ENCODE results near the gene AZIN2.

AZIN2 gene

DNA sequence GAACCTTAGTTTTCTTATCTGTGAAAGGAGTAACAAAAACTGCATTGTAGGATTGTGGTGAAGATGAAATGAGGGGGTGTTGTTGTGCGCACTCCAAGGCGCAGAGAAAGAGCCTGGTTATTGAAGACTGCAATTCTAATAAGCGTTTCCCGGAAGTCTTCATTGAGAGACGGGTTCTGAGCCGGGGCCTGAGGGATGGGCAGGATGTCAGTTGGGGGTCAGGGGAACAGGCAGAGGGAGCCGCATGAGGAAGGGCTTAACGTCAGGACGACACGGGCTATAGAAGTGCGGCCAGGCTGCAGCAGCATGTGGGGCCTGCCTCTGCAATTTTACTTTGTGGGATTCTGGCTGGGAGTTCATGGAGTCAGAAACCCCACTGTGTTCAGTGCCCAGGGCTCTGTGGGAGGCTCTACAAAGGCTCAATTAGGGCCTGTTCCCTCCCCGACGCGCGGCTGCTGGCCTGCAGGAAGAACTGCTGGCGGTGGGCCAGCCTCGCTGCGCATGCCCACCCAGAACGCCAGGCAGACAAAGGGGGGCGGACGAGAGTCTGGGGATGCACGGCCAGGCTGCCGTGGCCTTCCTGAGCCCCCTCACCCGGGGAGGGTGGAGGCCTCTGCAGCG lies 80.2 kb downstream of the AZIN2 start:
- Histone ChIP-seq H2AFZ (ENCODE audit: low read depth, low read length) (no peak overlapping the region), H3K27me3 (ENCODE audit: insufficient read depth, low read length, poor library complexity) (no peaks in the 10 kb centered on the region), H3K4me3 (ENCODE audit: low read depth in 1 of 2, low read length in 2 of 2) (no peak overlapping the region), H3K36me3 (ENCODE audit: insufficient read depth, low read length) (peaks cover 31% of the 10 kb centered on the region), H3K9ac (ENCODE audit: low read depth, low read length) (no peak overlapping the region), H4K20me1 (ENCODE audit: insufficient read depth, low read length) (peaks cover 8% of the 10 kb centered on the region), H3K79me2 (ENCODE audit: insufficient read depth, low read length) (no peaks in the 10 kb centered on the region), H3K4me1 (ENCODE audit: insufficient read depth, low read length) (no peaks in the 10 kb centered on the region), H3K9me3 (ENCODE audit: insufficient read depth, low read length, severe bottlenecking) (no peaks in the 10 kb centered on the region), H3K27ac (ENCODE audit: low read length) (no peak overlapping the region), H3K4me2 (ENCODE audit: insufficient read depth, low read length) (no peak overlapping the region)
- no peak for DNase-seq
- no peak for ATAC-seq (ENCODE audit: insufficient read depth, low read depth)
- no peak for TF ChIP-seq EZH2 (IDR thresholded peaks at IDR 0.05; ENCODE audit: borderline replicate concordance, low read depth, low read length, severe bottlenecking)
- TF ChIP-seq, protein P1, sequence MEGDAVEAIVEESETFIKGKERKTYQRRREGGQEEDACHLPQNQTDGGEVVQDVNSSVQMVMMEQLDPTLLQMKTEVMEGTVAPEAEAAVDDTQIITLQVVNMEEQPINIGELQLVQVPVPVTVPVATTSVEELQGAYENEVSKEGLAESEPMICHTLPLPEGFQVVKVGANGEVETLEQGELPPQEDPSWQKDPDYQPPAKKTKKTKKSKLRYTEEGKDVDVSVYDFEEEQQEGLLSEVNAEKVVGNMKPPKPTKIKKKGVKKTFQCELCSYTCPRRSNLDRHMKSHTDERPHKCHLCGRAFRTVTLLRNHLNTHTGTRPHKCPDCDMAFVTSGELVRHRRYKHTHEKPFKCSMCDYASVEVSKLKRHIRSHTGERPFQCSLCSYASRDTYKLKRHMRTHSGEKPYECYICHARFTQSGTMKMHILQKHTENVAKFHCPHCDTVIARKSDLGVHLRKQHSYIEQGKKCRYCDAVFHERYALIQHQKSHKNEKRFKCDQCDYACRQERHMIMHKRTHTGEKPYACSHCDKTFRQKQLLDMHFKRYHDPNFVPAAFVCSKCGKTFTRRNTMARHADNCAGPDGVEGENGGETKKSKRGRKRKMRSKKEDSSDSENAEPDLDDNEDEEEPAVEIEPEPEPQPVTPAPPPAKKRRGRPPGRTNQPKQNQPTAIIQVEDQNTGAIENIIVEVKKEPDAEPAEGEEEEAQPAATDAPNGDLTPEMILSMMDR (IDR thresholded peaks at IDR 0.05; ENCODE audit: borderline replicate concordance, extremely low read depth, low read length, poor library complexity, severe bottlenecking): no peak

DNA sequence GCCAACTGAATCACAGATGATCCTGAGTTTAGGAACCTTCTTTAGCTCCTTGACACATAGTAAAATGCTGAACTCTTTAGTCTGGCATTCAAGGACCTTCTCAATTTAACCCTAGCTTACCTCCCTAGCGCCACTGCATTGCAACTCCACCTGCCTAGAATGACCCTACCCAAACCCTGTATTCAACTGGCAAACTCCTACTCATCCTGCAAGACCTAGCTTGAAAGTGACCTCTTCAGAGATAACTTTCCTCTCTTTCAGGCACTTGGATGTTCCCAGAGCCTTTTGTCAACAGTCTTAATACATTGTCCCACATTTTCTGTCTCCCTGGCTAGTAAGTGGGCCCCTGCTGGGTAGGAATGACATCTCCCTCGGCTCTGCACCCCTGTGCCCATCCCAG lies 81.2 kb downstream of the AZIN2 start:
- Histone ChIP-seq H3K4me1 (ENCODE audit: insufficient read depth, low read length) (no peaks in the 10 kb centered on the region), H3K36me3 (ENCODE audit: insufficient read depth, low read length) (peaks cover 28% of the 10 kb centered on the region), H2AFZ (ENCODE audit: low read depth, low read length) (no peak overlapping the region), H4K20me1 (ENCODE audit: insufficient read depth, low read length) (peaks cover 5% of the 10 kb centered on the region), H3K9me3 (ENCODE audit: insufficient read depth, low read length, severe bottlenecking) (no peaks in the 10 kb centered on the region), H3K27ac (ENCODE audit: low read length) (no peak overlapping the region), H3K79me2 (ENCODE audit: insufficient read depth, low read length) (no peaks in the 10 kb centered on the region), H3K9ac (ENCODE audit: low read depth, low read length) (no peak overlapping the region), H3K27me3 (ENCODE audit: insufficient read depth, low read length, poor library complexity) (no peaks in the 10 kb centered on the region), H3K4me3 (ENCODE audit: low read depth in 1 of 2, low read length in 2 of 2) (no peak overlapping the region), H3K4me2 (ENCODE audit: insufficient read depth, low read length) (no peak overlapping the region)
- DNase-seq (no peak), ATAC-seq (ENCODE audit: insufficient read depth, low read depth) (no peak)
- no peak for TF ChIP-seq EZH2 (IDR thresholded peaks at IDR 0.05; ENCODE audit: borderline replicate concordance, low read depth, low read length, severe bottlenecking)
- TF ChIP-seq, protein P1 (IDR thresholded peaks at IDR 0.05; ENCODE audit: borderline replicate concordance, extremely low read depth, low read length, poor library complexity, severe bottlenecking): no peak

DNA sequence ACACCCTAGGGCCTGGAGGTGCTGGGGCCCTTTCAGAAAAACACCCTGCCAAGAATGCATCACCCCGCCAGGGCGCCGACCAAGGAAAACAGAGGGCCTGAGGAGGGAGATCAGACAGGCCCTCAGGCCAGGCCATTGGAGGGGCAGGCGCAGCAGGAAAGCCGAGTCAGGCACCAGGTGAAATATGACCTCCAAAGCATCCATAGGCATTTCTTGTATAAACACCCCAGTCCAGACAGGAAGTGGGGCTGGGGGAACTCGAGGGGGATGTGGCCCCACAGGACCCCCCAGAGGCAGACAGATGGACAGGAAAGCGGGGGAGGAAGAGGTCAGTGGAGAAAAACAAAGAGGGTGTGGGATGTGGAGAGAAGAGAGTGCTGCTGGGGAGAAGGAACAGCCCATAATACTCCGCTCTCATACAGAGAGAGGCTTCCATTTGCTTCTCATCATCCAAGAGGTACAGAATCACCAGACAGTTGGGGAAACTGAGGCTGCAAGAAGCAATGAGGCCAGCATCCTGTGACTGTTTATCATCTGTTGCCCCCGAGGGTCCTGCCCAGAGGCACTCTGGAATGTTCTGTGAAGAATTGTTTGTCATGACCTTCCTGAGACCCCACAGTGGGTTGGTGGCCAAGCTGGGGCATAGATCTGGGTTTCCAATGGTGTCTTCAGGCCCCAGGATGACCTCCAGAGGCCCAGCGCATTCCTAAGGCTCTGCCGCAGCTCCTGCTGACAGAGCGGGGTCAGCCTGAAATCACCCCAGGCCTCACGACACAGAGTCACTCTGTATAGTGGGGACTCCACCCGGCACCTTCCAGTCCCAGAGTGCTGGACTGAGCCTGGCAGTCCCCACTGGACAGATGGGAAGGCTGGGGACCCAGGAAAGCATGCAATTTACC lies 82.9 kb downstream of the AZIN2 start:
- H3K36me3 ChIP-seq (ENCODE audit: insufficient read depth, low read length): peaks cover 23% of the 10 kb centered on the region
- ATAC-seq (ENCODE audit: insufficient read depth, low read depth) (no peak), DNase-seq (no peak)

More for the DNA sequence above, 82.9 kb downstream of the AZIN2 start:
- H3K9ac ChIP-seq (ENCODE audit: low read depth, low read length): no peak overlapping the region
- H3K79me2 ChIP-seq (ENCODE audit: insufficient read depth, low read length): no peaks in the 10 kb centered on the region
- peaks cover 7% of the 10 kb centered on the region; the same call in 1 of the 2 replicates for H4K20me1 ChIP-seq (ENCODE audit: insufficient read depth, low read length)
- H3K9me3 ChIP-seq (ENCODE audit: insufficient read depth, low read length, severe bottlenecking): no peaks in the 10 kb centered on the region
- no peak overlapping the region for H2AFZ ChIP-seq (ENCODE audit: low read depth, low read length)
- no peaks in the 10 kb centered on the region for H3K4me1 ChIP-seq (ENCODE audit: insufficient read depth, low read length)
- TF ChIP-seq, protein P1 (IDR thresholded peaks at IDR 0.05; ENCODE audit: borderline replicate concordance, extremely low read depth, low read length, poor library complexity, severe bottlenecking): no peak
- no peak for TF ChIP-seq EZH2 (IDR thresholded peaks at IDR 0.05; ENCODE audit: borderline replicate concordance, low read depth, low read length, severe bottlenecking)
- H3K4me3 ChIP-seq (ENCODE audit: low read depth in 1 of 2, low read length in 2 of 2): no peak overlapping the region
- no peak overlapping the region for H3K4me2 ChIP-seq (ENCODE audit: insufficient read depth, low read length)
- no peaks in the 10 kb centered on the region for H3K27me3 ChIP-seq (ENCODE audit: insufficient read depth, low read length, poor library complexity)
- no peak overlapping the region for H3K27ac ChIP-seq (ENCODE audit: low read length)
